GM21825 (cell line): ENCODE data around the gene FAM107A.

Experiments used
- ATAC-seq: cut with Tn5 transposase; IDR thresholded peaks from one replicate; pipeline ENCODE4 v1.9.1; 2021; ENCODE audit warnings: mild to moderate bottlenecking, moderate library complexity; ENCODE audit not compliant: unreplicated experiment

FAM107A gene

GRCh38 chr3:58594117-58594516 lies 16.9 kb upstream of the FAM107A start:
- no peak for ATAC-seq

- ATAC-seq, result no peak
Measured at GRCh38 chr3:58591517-58592510, 14.6 kb upstream of the FAM107A start.

GRCh38 chr3:58588030-58588614 lies 10.9 kb upstream of the FAM107A start:
- ATAC-seq, result no peak

- no peak for ATAC-seq
Measured at GRCh38 chr3:58586776-58587192, 9.6 kb upstream of the FAM107A start.

GRCh38 chr3:58585994-58586393 lies 8.8 kb upstream of the FAM107A start:
- no peak for ATAC-seq

- ATAC-seq, result peak; percentile 94
Measured at GRCh38 chr3:58585005-58585786, 8.0 kb upstream of the FAM107A start.

- ATAC-seq, result no peak
Measured at GRCh38 chr3:58584690-58585004, 7.5 kb upstream of the FAM107A start.

- no peak for ATAC-seq
Measured at GRCh38 chr3:58581328-58582091, 4.3 kb upstream of the FAM107A start.

GRCh38 chr3:58580826-58581327 lies 3.7 kb upstream of the FAM107A start:
- ATAC-seq, result no peak

- ATAC-seq, result no peak
Measured at GRCh38 chr3:58578873-58579272, 1.7 kb upstream of the FAM107A start.

- ATAC-seq, result no peak
Measured at GRCh38 chr3:58576716-58577115, 475 bp downstream of the FAM107A start.

GRCh38 chr3:58575971-58576652 lies 1.1 kb downstream of the FAM107A start:
- ATAC-seq, result no peak

GRCh38 chr3:58574682-58575081 lies 2.5 kb downstream of the FAM107A start:
- no peak for ATAC-seq

- ATAC-seq, result no peak
Measured at GRCh38 chr3:58574106-58574505, 3.1 kb downstream of the FAM107A start.

GRCh38 chr3:58573640-58574039 lies 3.6 kb downstream of the FAM107A start:
- ATAC-seq, result no peak

GRCh38 chr3:58572634-58573230 lies 4.5 kb downstream of the FAM107A start:
- no peak for ATAC-seq

- no peak for ATAC-seq
Measured at GRCh38 chr3:58572013-58572633, 5.1 kb downstream of the FAM107A start.

- ATAC-seq, result no peak
Measured at GRCh38 chr3:58570851-58571250, 6.3 kb downstream of the FAM107A start.
